Suprapubic skin (tissue), 4 donors: ENCODE results near the gene KIF5C.

Experiments
- CTCF ChIP-seq, 2 donors: fragments of 200-600 bp in 1 of 2; fragments of 450-650 bp in 1 of 2; sonication (generic) in 1 of 2; IDR thresholded peaks; one replicate each; pipeline ENCODE4 v1.5.1; 2016 to 2019; ENCODE audit warnings: antibody characterized with exemption in 2 of 2, mild to moderate bottlenecking in 1 of 2, moderate library complexity in 1 of 2
- POLR2A ChIP-seq, 2 donors: fragments of 450-650 bp; IDR thresholded peaks; one replicate each; pipeline ENCODE4 v1.6.1; 2017; ENCODE audit warnings: antibody characterized with exemption in 2 of 2, mild to moderate bottlenecking in 2 of 2, moderate library complexity in 2 of 2
- POLR2AphosphoS5 ChIP-seq, 3 donors: sonication (generic); formaldehyde crosslinking; IDR thresholded peaks; one replicate each; pipeline ENCODE4 v1.6.1; 2017; ENCODE audit warnings: antibody characterized with exemption in 3 of 3

GRCh38 chr2:148903979-148904378 is 29.0 kb downstream of the KIF5C start:
- TF ChIP-seq CTCF (IDR thresholded peaks at IDR 0.05) (no peak), POLR2AphosphoS5 (IDR thresholded peaks at IDR 0.05) (no peak), POLR2A (IDR thresholded peaks at IDR 0.05) (no peak)
